GM23338 (cell line): Measurements from ENCODE around the gene CEACAM21.

ENCODE experiments used
- CREB1 ChIP-seq: fragments of 250-450 bp; sonication (Bioruptor Pico); IDR thresholded peaks from 2 replicates; pipeline ENCODE4 v1.5.0; 2020; ENCODE audit warnings: low read depth, mild to moderate bottlenecking, moderate library complexity
- CTCF ChIP-seq, 2 experiments: fragments of 200-600 bp in 1 of 2; sonication (generic) in 1 of 2; conservative IDR thresholded peaks; 2 replicates each; pipeline versions ENCODE4 v1.5.1 to v1.6.1; 2016 to 2017; ENCODE audit warnings: antibody characterized with exemption in 2 of 2, low read depth in 2 of 2, mild to moderate bottlenecking in 2 of 2, moderate library complexity in 1 of 2
- ETS1 ChIP-seq: IDR thresholded peaks from 2 replicates; pipeline ENCODE4 v1.6.1; 2016; ENCODE audit warnings: antibody characterized with exemption
- EZH2 ChIP-seq: fragments of 200-600 bp; sonication (generic); IDR thresholded peaks from one replicate; pipeline ENCODE4 v1.8.0; 2017; ENCODE audit warnings: antibody characterized with exemption, mild to moderate bottlenecking, low read depth; ENCODE audit not compliant: unreplicated experiment
- EZH2phosphoT487 ChIP-seq: fragments of 200-600 bp; sonication (generic); IDR thresholded peaks from one replicate; pipeline ENCODE4 v1.8.1; 2018; ENCODE audit warnings: antibody characterized with exemption; ENCODE audit not compliant: unreplicated experiment
- POLR2AphosphoS5 ChIP-seq: IDR thresholded peaks from 2 replicates; pipeline ENCODE4 v1.6.1; 2016; ENCODE audit warnings: antibody characterized with exemption, low read depth
- TF ChIP-seq, protein P1 (sequence below): IDR thresholded peaks from one replicate; pipeline ENCODE4 v1.6.1; 2018; ENCODE audit warnings: antibody characterized with exemption; ENCODE audit not compliant: unreplicated experiment

DNA sequence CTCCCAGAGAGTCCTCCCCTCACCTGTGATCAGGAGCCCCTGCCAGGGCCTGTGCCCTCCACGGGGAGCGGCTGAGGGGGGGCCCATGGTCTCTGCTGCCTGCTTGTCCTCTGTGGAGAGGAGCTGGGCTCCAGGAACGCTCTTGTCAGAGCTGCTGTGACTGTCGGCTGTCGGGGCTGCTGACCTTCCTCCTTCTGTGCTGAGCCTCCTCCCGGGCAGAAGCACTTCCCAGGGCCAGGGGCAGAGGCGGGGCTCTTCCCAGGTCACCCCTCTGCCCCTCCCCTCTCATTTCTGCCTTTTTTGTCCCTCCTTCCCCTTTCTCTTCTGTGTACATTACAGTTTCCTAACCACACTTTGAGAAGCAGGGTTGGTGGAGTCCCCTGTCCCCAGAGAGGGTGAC lies 50.9 kb downstream of the CEACAM21 start, which contains the start of gene CEACAM4:
- TF ChIP-seq CTCF (conservative IDR thresholded peaks at IDR 0.05; ENCODE audit: low read depth in 2 of 2) (no peak), EZH2phosphoT487 (no peak), ETS1 (no peak), EZH2 (no peak), POLR2AphosphoS5 (no peak), CREB1 (CRISPR knock-in tag) (no peak)
- TF ChIP-seq, protein P1, sequence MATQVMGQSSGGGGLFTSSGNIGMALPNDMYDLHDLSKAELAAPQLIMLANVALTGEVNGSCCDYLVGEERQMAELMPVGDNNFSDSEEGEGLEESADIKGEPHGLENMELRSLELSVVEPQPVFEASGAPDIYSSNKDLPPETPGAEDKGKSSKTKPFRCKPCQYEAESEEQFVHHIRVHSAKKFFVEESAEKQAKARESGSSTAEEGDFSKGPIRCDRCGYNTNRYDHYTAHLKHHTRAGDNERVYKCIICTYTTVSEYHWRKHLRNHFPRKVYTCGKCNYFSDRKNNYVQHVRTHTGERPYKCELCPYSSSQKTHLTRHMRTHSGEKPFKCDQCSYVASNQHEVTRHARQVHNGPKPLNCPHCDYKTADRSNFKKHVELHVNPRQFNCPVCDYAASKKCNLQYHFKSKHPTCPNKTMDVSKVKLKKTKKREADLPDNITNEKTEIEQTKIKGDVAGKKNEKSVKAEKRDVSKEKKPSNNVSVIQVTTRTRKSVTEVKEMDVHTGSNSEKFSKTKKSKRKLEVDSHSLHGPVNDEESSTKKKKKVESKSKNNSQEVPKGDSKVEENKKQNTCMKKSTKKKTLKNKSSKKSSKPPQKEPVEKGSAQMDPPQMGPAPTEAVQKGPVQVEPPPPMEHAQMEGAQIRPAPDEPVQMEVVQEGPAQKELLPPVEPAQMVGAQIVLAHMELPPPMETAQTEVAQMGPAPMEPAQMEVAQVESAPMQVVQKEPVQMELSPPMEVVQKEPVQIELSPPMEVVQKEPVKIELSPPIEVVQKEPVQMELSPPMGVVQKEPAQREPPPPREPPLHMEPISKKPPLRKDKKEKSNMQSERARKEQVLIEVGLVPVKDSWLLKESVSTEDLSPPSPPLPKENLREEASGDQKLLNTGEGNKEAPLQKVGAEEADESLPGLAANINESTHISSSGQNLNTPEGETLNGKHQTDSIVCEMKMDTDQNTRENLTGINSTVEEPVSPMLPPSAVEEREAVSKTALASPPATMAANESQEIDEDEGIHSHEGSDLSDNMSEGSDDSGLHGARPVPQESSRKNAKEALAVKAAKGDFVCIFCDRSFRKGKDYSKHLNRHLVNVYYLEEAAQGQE: no peak
